GM12878 (cell line): ENCODE data around the gene CDCA8. TPM values are rescaled to one million over a fixed set of nuclear protein-coding genes. Genes with fewer than 3 reads are reported as not detected.
A peak's percentile ranks its signal among the peaks of the same experiment; 100 is the strongest.

Experiments
- ATAC-seq: fragments of 200-7000 bp; cut with Tn5 transposase; 3 replicates; pipeline ENCODE4 v1.9.1; 2020; ENCODE audit warnings: mild to moderate bottlenecking, moderate library complexity
- BruUV-seq: library from RNA; stranded (reverse); fragments of 400-500 nt; replicated peaks from 2 replicates; lab custom pipeline; 2021; lab: Mats Ljungman, UMichigan
- CTCF ChIA-PET: fragments of 300-600 bp; sonication (Branson Sonifier 250); formaldehyde crosslinking; extraction: SDS; loops from one replicate; lab custom pipeline; 2021; ENCODE audit warnings: inconsistent platforms; lab: Yijun Ruan, JAX
- POLR2A ChIA-PET: fragments of 350-600 bp; formaldehyde crosslinking; extraction: SDS; loops from one replicate; lab custom pipeline; 2021; ENCODE audit warnings: inconsistent platforms; lab: Charles Lee
- RAD21 ChIA-PET: fragments of 300-600 bp; sonication (Branson Sonifier 250); formaldehyde crosslinking; loops from one replicate; lab custom pipeline; 2023; ENCODE audit warnings: antibody characterized with exemption; ENCODE audit not compliant: unreplicated experiment; lab: Charles Lee
- SMC1A ChIA-PET: fragments of 300-600 bp; sonication (Branson Sonifier 250); formaldehyde crosslinking; loops from one replicate; lab custom pipeline; 2023; ENCODE audit not compliant: unreplicated experiment, uncharacterized antibody; lab: Charles Lee
- DNase-seq: peaks from one replicate; pipeline ENCODE4 v3.0.0-alpha.2; 2011; ENCODE audit warnings: low read depth, low spot score
- FAIRE-seq: peaks from 3 replicates; lab custom pipeline; 2011; peaks lifted over from hg19 to GRCh38; lab: Jason Lieb, UNC
- H2AFZ ChIP-seq: 2 replicates; pipeline ENCODE4 v1.6.0; 2011; ENCODE audit warnings: low read depth, low read length, control low read depth; ENCODE audit not compliant: control insufficient read depth
- H3K27ac ChIP-seq: 2 replicates; pipeline ENCODE4 v1.5.1; 2011; ENCODE audit warnings: control low read depth; ENCODE audit not compliant: control insufficient read depth, insufficient read depth
- H3K27me3 ChIP-seq, 2 experiments: replicated peaks in 1 of 2; 2 replicates each; pipeline versions ENCODE4 v1.6.0 to v1.6.1; 2011; ENCODE audit warnings: low read length in 1 of 2; ENCODE audit not compliant: control insufficient read depth in 2 of 2, insufficient read depth in 2 of 2
- H3K36me3 ChIP-seq, 2 experiments: 2 replicates each; pipeline ENCODE4 v1.5.1; 2011; ENCODE audit warnings: low read length in 1 of 2; ENCODE audit not compliant: control insufficient read depth in 2 of 2, insufficient read depth in 2 of 2
- H3K4me1 ChIP-seq: 2 replicates; pipeline ENCODE4 v1.6.1; 2011; ENCODE audit warnings: mild to moderate bottlenecking, low read length, moderate library complexity, mixed read lengths; ENCODE audit not compliant: control insufficient read depth, insufficient read depth
- H3K4me2 ChIP-seq: 2 replicates; pipeline ENCODE4 v1.6.0; 2011; ENCODE audit warnings: control low read depth; ENCODE audit not compliant: control insufficient read depth, insufficient read depth
- H3K4me3 ChIP-seq: fragments of 200-600 bp; sonication (generic); 2 replicates; pipeline ENCODE4 v1.5.1; 2016
- H3K79me2 ChIP-seq: 2 replicates; pipeline ENCODE4 v1.6.0; 2011; ENCODE audit warnings: low read length; ENCODE audit not compliant: control insufficient read depth, insufficient read depth
- H3K9ac ChIP-seq: 2 replicates; pipeline ENCODE4 v1.8.0; 2011; ENCODE audit warnings: low read length, control low read depth, mixed read lengths; ENCODE audit not compliant: control insufficient read depth, insufficient read depth
- H3K9me3 ChIP-seq: replicated peaks from 3 replicates; pipeline ENCODE4 v1.5.1; 2011; ENCODE audit warnings: mild to moderate bottlenecking, low read length; ENCODE audit not compliant: control insufficient read depth, insufficient read depth
- H4K20me1 ChIP-seq: 2 replicates; pipeline ENCODE4 v1.6.0; 2011; ENCODE audit not compliant: control insufficient read depth, insufficient read depth
- CREB1 ChIP-seq: IDR thresholded peaks from 2 replicates; pipeline ENCODE4 v1.6.1; 2012; ENCODE audit warnings: low read depth, mild to moderate bottlenecking, inconsistent platforms
- DPF2 ChIP-seq: fragments of 450-650 bp; IDR thresholded peaks from 2 replicates; pipeline ENCODE4 v1.6.1; 2017; ENCODE audit warnings: mild to moderate bottlenecking
- ETV6 ChIP-seq, 2 experiments: fragments of 450-650 bp in 1 of 2; IDR thresholded peaks in 1 of 2; conservative IDR thresholded peaks in 1 of 2; 2 replicates each; pipeline ENCODE4 v1.6.1; 2014; ENCODE audit warnings: antibody characterized with exemption in 1 of 2, borderline replicate concordance in 1 of 2, low read depth in 1 of 2, mild to moderate bottlenecking in 1 of 2, moderate library complexity in 1 of 2
- FOS ChIP-seq: IDR thresholded peaks from 3 replicates; pipeline ENCODE4 v1.6.1; 2011; ENCODE audit warnings: borderline replicate concordance; ENCODE audit not compliant: insufficient read length; ENCODE audit errors: extremely low read depth
- HDAC6 ChIP-seq: fragments of 200-600 bp; sonication (generic); IDR thresholded peaks from one replicate; pipeline ENCODE4 v1.8.0; 2017; ENCODE audit warnings: antibody characterized with exemption; ENCODE audit not compliant: unreplicated experiment
- IKZF2 ChIP-seq, 2 experiments: fragments of 450-650 bp; IDR thresholded peaks; 2 replicates each; pipeline ENCODE4 v1.6.1; 2017; ENCODE audit warnings: mild to moderate bottlenecking in 2 of 2, moderate library complexity in 2 of 2
- MEF2A ChIP-seq: IDR thresholded peaks from 2 replicates; pipeline ENCODE4 v1.6.1; 2011; ENCODE audit warnings: low read depth, mild to moderate bottlenecking, low read length, moderate library complexity; ENCODE audit not compliant: insufficient read depth
- NR2C2 ChIP-seq: IDR thresholded peaks from 2 replicates; pipeline ENCODE4 v1.6.1; 2011; ENCODE audit warnings: borderline replicate concordance, low read depth; ENCODE audit not compliant: control insufficient read depth, insufficient read length
- SMC3 ChIP-seq: IDR thresholded peaks from 2 replicates; pipeline ENCODE4 v1.6.1; 2011; ENCODE audit warnings: low read length, improper control_type of control experiment, borderline replicate concordance
- YY1 ChIP-seq: IDR thresholded peaks from 2 replicates; pipeline ENCODE4 v1.6.1; 2011; ENCODE audit warnings: low read depth, mild to moderate bottlenecking, low read length
- ZNF384 ChIP-seq: IDR thresholded peaks from 2 replicates; pipeline ENCODE4 v1.6.1; 2012; ENCODE audit warnings: low read depth, mild to moderate bottlenecking, low read length, improper control_type of control experiment, borderline replicate concordance
- WGBS: methylation state at CpG from one replicate; pipeline ENCODE4 v1.1.6; 2016; ENCODE audit warnings: low lambda C conversion rate; ENCODE audit not compliant: insufficient replicate concordance, insufficient coverage; ENCODE audit errors: missing lambda C conversion rate; 5-methylcytosine and 5-hydroxymethylcytosine counted together
- in situ Hi-C: fragments of 300-500 bp; cut with MboI; formaldehyde crosslinking; loops from 9 replicates; pipeline ENCODE4 v1.14.3; 2018; ENCODE audit warnings: mixed read lengths
- intact Hi-C: fragments of 100-400 bp; cut with micrococcal nuclease; formaldehyde crosslinking; loops from one replicate; pipeline ENCODE4 v1.14.2; 2022; ENCODE audit not compliant: unreplicated experiment
- polyA plus RNA-seq, 11 experiments: library from polyadenylated mRNA; depleted of rRNA in 4 of 11; unstranded in 6 of 11; stranded (reverse) in 5 of 11; fragments of >200 nt; fragmentation: Nextera tagmentation in 4 of 11; fragmentation: Illumina TruSeq in 1 of 11; extraction: Ambion mirVana in 4 of 11; extraction: Trizol in 1 of 11; gene quantifications; 1 replicate in 1 of 11; 2 replicates in 10 of 11; pipeline versions ENCODE4 v1.2.1 to v1.2.3, GENCODE V29; 2011 to 2016; ENCODE audit warnings: inconsistent platforms in 2 of 11, missing spikeins in 2 of 11, low read depth in 1 of 11
- total RNA-seq, 4 experiments: library from RNA; depleted of rRNA in 3 of 4; stranded (reverse); fragments of >200 nt in 3 of 4; fragmentation: Illumina TruSeq in 1 of 4; extraction: Trizol in 1 of 4; gene quantifications; 2 replicates each; pipeline versions ENCODE4 v1.2.1 to v1.2.3, GENCODE V29; 2013 to 2021
- TF ChIP-seq, protein P1 (sequence below): fragments of 450-650 bp; IDR thresholded peaks from 2 replicates; pipeline ENCODE4 v1.6.1; 2016; ENCODE audit warnings: mild to moderate bottlenecking
- TF ChIP-seq, protein P2 (sequence below), 3 experiments: IDR thresholded peaks in 2 of 3; conservative IDR thresholded peaks in 1 of 3; 2 replicates each; pipeline ENCODE4 v1.5.1; 2011; ENCODE audit warnings: low read depth in 3 of 3, low read length in 3 of 3, mild to moderate bottlenecking in 3 of 3, control low read depth in 2 of 3, moderate library complexity in 2 of 3, inconsistent platforms in 1 of 3, mixed read lengths in 1 of 3; ENCODE audit not compliant: control insufficient read depth in 2 of 3, insufficient read depth in 1 of 3; ENCODE audit errors: extremely low read depth in 1 of 3

CDCA8 gene
- total and polyA plus RNA-seq, 10 of the 15 experiments (the other 5 are each of a cell fraction or from before 2014, with no cell fraction given), result 21.3 to 98.1 (median 61.4) TPM

DNA sequence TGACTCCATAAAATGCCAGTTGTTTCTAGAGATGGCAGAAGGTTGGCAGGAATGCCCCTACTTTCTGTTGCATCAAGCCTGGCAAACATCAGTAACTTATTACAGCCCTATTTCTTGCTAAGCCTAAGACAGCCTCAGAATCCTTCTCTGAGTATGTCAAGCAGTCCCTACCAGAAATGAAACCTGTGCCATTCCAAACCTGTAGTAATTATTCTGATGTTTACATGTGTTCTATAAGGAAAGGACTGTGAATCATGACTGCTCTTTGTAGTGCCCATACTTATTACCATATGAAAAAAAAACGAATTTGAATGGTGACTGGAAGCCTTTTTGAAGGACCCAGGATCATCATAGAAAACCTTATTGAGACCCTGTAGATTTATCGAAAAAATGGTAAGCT is 5.4 kb downstream of the CDCA8 start:
- peaks cover 16 to 24% of the 10 kb centered on the region in 2 experiments; a peak in 3 of 4 replicates for H3K36me3 ChIP-seq
- ChIA-PET POLR2A (no interaction called here), CTCF (no interaction called here), RAD21 (no interaction called here), SMC1A (no interaction called here)
- H3K27ac ChIP-seq, result no peak overlapping the region
- in situ Hi-C loops, result no loop called here
- H3K79me2 ChIP-seq, result peaks cover 23% of the 10 kb centered on the region
- no peak for FAIRE-seq
- H3K4me3 ChIP-seq, result peak overlapping the region; percentile 12; the same call in 1 of the 2 replicates
- no peaks in the 10 kb centered on the region for H3K27me3 ChIP-seq
- no peak overlapping the region for H3K9ac ChIP-seq
- no TSS peak for BruUV-seq
- no peak for DNase-seq
- no peaks in the 10 kb centered on the region for H3K9me3 ChIP-seq
- peaks cover 16% of the 10 kb centered on the region for H3K4me1 ChIP-seq
- ATAC-seq, result no peak
- no peak for TF ChIP-seq ZNF384
- TF ChIP-seq, protein P1, sequence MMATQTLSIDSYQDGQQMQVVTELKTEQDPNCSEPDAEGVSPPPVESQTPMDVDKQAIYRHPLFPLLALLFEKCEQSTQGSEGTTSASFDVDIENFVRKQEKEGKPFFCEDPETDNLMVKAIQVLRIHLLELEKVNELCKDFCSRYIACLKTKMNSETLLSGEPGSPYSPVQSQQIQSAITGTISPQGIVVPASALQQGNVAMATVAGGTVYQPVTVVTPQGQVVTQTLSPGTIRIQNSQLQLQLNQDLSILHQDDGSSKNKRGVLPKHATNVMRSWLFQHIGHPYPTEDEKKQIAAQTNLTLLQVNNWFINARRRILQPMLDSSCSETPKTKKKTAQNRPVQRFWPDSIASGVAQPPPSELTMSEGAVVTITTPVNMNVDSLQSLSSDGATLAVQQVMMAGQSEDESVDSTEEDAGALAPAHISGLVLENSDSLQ, result no peak
- no peak for TF ChIP-seq FOS
- no peak for TF ChIP-seq MEF2A
- no peak for TF ChIP-seq DPF2
- no peak for TF ChIP-seq ETV6 (conservative IDR thresholded peaks at IDR 0.05 in 1 of 2, IDR thresholded peaks at IDR 0.05 in 1 of 2; ENCODE audit: borderline replicate concordance in 1 of 2, low read depth in 1 of 2)
- TF ChIP-seq, protein P2, sequence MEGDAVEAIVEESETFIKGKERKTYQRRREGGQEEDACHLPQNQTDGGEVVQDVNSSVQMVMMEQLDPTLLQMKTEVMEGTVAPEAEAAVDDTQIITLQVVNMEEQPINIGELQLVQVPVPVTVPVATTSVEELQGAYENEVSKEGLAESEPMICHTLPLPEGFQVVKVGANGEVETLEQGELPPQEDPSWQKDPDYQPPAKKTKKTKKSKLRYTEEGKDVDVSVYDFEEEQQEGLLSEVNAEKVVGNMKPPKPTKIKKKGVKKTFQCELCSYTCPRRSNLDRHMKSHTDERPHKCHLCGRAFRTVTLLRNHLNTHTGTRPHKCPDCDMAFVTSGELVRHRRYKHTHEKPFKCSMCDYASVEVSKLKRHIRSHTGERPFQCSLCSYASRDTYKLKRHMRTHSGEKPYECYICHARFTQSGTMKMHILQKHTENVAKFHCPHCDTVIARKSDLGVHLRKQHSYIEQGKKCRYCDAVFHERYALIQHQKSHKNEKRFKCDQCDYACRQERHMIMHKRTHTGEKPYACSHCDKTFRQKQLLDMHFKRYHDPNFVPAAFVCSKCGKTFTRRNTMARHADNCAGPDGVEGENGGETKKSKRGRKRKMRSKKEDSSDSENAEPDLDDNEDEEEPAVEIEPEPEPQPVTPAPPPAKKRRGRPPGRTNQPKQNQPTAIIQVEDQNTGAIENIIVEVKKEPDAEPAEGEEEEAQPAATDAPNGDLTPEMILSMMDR (IDR thresholded peaks at IDR 0.05 in 2 of 3, conservative IDR thresholded peaks at IDR 0.05 in 1 of 3; ENCODE audit: control insufficient read depth in 2 of 3, extremely low read depth in 1 of 3, insufficient read depth in 1 of 3, low read depth in 3 of 3, low read length in 3 of 3), result no peak
- no peak for TF ChIP-seq CREB1
- no peak for TF ChIP-seq HDAC6
- TF ChIP-seq YY1, result no peak
- TF ChIP-seq SMC3, result no peak
- TF ChIP-seq IKZF2 (IDR thresholded peaks at IDR 0.05), result no peak
- no peak for TF ChIP-seq NR2C2
- no peaks in the 10 kb centered on the region for H4K20me1 ChIP-seq
- intact Hi-C loops, result loop anchor here (5.0 kb wide), 1 partner anchor 100 kb away; no protein-coding TSS in a partner anchor
- WGBS, result 50% methylated on average over 2 of the region's 2 CpGs
- no peak overlapping the region for H2AFZ ChIP-seq
- H3K4me2 ChIP-seq, result peak overlapping the region; percentile 69
